ENCODE measurements around the gene SNU13.

Gene SNU13

DNA sequence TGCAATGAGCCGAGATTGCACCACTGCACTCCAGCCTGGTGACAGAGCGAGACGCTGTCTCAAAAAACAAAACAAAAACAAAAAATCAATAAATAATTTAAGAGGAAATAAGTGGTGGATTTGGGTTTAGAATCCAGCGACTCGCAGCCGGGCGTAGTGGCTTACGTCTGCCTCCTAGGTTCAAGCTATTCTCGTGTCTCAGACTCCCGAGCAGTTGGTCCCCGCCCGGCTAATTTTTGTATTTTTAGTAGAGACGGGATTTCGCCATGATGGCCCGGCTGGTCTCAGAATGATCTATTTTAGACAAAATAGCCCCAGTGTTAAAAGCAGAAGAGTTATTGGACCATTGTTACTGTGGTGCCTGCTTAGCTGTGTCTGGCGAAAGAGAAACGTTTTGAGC, 29.8 kb downstream of the SNU13 start:
- H3K9ac ChIP-seq (ENCODE audit: low read depth, low read length) = no peak overlapping the region
- H3K79me2 ChIP-seq (ENCODE audit: insufficient read depth, low read length) = no peaks in the 10 kb centered on the region
- no peaks in the 10 kb centered on the region for H3K9me3 ChIP-seq (ENCODE audit: insufficient read depth, low read length, severe bottlenecking)
- ATAC-seq (ENCODE audit: insufficient read depth, low read depth) (no peak), DNase-seq (no peak)
- H3K4me2 ChIP-seq (ENCODE audit: insufficient read depth, low read length) = no peak overlapping the region
- H3K36me3 ChIP-seq (ENCODE audit: insufficient read depth, low read length) = peaks cover 96% of the 10 kb centered on the region
- no peaks in the 10 kb centered on the region for H3K27me3 ChIP-seq (ENCODE audit: insufficient read depth, low read length, poor library complexity)
- TF ChIP-seq CTCF (IDR thresholded peaks at IDR 0.05; ENCODE audit: borderline replicate concordance, extremely low read depth, low read length, poor library complexity, severe bottlenecking) (no peak), EZH2 (IDR thresholded peaks at IDR 0.05; ENCODE audit: borderline replicate concordance, low read depth, low read length, severe bottlenecking) (no peak)
- peaks cover 3% of the 10 kb centered on the region; the same call in 1 of the 2 replicates for H4K20me1 ChIP-seq (ENCODE audit: insufficient read depth, low read length)
- no peaks in the 10 kb centered on the region for H3K4me1 ChIP-seq (ENCODE audit: insufficient read depth, low read length)
- H3K4me3 ChIP-seq (ENCODE audit: low read depth in 1 of 2, low read length in 2 of 2) = no peak overlapping the region
- H3K27ac ChIP-seq (ENCODE audit: low read length) = no peak overlapping the region
- no peak overlapping the region for H2AFZ ChIP-seq (ENCODE audit: low read depth, low read length)

GRCh38 chr22:41657709-41658108, 31.0 kb downstream of the SNU13 start:
- Histone ChIP-seq H3K4me1 (ENCODE audit: insufficient read depth, low read length) (no peaks in the 10 kb centered on the region), H3K4me3 (ENCODE audit: low read depth in 1 of 2, low read length in 2 of 2) (no peak overlapping the region), H3K4me2 (ENCODE audit: insufficient read depth, low read length) (no peak overlapping the region), H3K27ac (ENCODE audit: low read length) (no peak overlapping the region), H4K20me1 (ENCODE audit: insufficient read depth, low read length) (peaks cover 3% of the 10 kb centered on the region; the same call in 1 of the 2 replicates), H3K27me3 (ENCODE audit: insufficient read depth, low read length, poor library complexity) (no peaks in the 10 kb centered on the region), H3K79me2 (ENCODE audit: insufficient read depth, low read length) (0 out of 2 replicates have a peak, but pooled peaks cover 3% of the 10 kb centered on the region), H3K36me3 (ENCODE audit: insufficient read depth, low read length) (peaks cover 96% of the 10 kb centered on the region), H3K9ac (ENCODE audit: low read depth, low read length) (no peak overlapping the region), H3K9me3 (ENCODE audit: insufficient read depth, low read length, severe bottlenecking) (no peaks in the 10 kb centered on the region), H2AFZ (ENCODE audit: low read depth, low read length) (no peak overlapping the region)
- DNase-seq = no peak
- TF ChIP-seq EZH2 (IDR thresholded peaks at IDR 0.05; ENCODE audit: borderline replicate concordance, low read depth, low read length, severe bottlenecking) = no peak
- TF ChIP-seq CTCF (IDR thresholded peaks at IDR 0.05; ENCODE audit: borderline replicate concordance, extremely low read depth, low read length, poor library complexity, severe bottlenecking) = no peak
- no peak for ATAC-seq (ENCODE audit: insufficient read depth, low read depth)

- Histone ChIP-seq H3K27ac (ENCODE audit: low read length) (no peak overlapping the region), H3K79me2 (ENCODE audit: insufficient read depth, low read length) (0 out of 2 replicates have a peak, but pooled peaks cover 5% of the 10 kb centered on the region), H4K20me1 (ENCODE audit: insufficient read depth, low read length) (peaks cover 3% of the 10 kb centered on the region; the same call in 1 of the 2 replicates), H3K9ac (ENCODE audit: low read depth, low read length) (no peak overlapping the region), H2AFZ (ENCODE audit: low read depth, low read length) (no peak overlapping the region), H3K4me3 (ENCODE audit: low read depth in 1 of 2, low read length in 2 of 2) (no peak overlapping the region), H3K36me3 (ENCODE audit: insufficient read depth, low read length) (peaks cover 96% of the 10 kb centered on the region), H3K4me1 (ENCODE audit: insufficient read depth, low read length) (no peaks in the 10 kb centered on the region), H3K4me2 (ENCODE audit: insufficient read depth, low read length) (no peak overlapping the region), H3K9me3 (ENCODE audit: insufficient read depth, low read length, severe bottlenecking) (no peaks in the 10 kb centered on the region), H3K27me3 (ENCODE audit: insufficient read depth, low read length, poor library complexity) (no peaks in the 10 kb centered on the region)
- ATAC-seq (ENCODE audit: insufficient read depth, low read depth) = no peak
- no peak for DNase-seq
- TF ChIP-seq CTCF (IDR thresholded peaks at IDR 0.05; ENCODE audit: borderline replicate concordance, extremely low read depth, low read length, poor library complexity, severe bottlenecking) (no peak), EZH2 (IDR thresholded peaks at IDR 0.05; ENCODE audit: borderline replicate concordance, low read depth, low read length, severe bottlenecking) (no peak)
Observed at GRCh38 chr22:41656556-41656955, 32.1 kb downstream of the SNU13 start.

GRCh38 chr22:41654322-41654721, 34.3 kb downstream of the SNU13 start:
- Histone ChIP-seq H3K9me3 (ENCODE audit: insufficient read depth, low read length, severe bottlenecking) (no peaks in the 10 kb centered on the region), H3K4me3 (ENCODE audit: low read depth in 1 of 2, low read length in 2 of 2) (no peak overlapping the region), H3K36me3 (ENCODE audit: insufficient read depth, low read length) (peaks cover 95% of the 10 kb centered on the region), H3K4me1 (ENCODE audit: insufficient read depth, low read length) (no peaks in the 10 kb centered on the region), H3K27ac (ENCODE audit: low read length) (no peak overlapping the region), H3K27me3 (ENCODE audit: insufficient read depth, low read length, poor library complexity) (no peaks in the 10 kb centered on the region), H3K9ac (ENCODE audit: low read depth, low read length) (no peak overlapping the region), H3K79me2 (ENCODE audit: insufficient read depth, low read length) (peaks cover 8% of the 10 kb centered on the region; the same call in 1 of the 2 replicates), H3K4me2 (ENCODE audit: insufficient read depth, low read length) (no peak overlapping the region), H2AFZ (ENCODE audit: low read depth, low read length) (no peak overlapping the region), H4K20me1 (ENCODE audit: insufficient read depth, low read length) (peaks cover 3% of the 10 kb centered on the region; the same call in 1 of the 2 replicates)
- no peak for ATAC-seq (ENCODE audit: insufficient read depth, low read depth)
- no peak for DNase-seq
- TF ChIP-seq EZH2 (IDR thresholded peaks at IDR 0.05; ENCODE audit: borderline replicate concordance, low read depth, low read length, severe bottlenecking) (no peak), CTCF (IDR thresholded peaks at IDR 0.05; ENCODE audit: borderline replicate concordance, extremely low read depth, low read length, poor library complexity, severe bottlenecking) (no peak)
